SK-N-SH (cell line): ENCODE results near the gene N4BP3. TPM values are rescaled to one million over a fixed set of nuclear protein-coding genes. Genes with fewer than 3 reads are reported as not detected.

Experiments used
- CTCF ChIA-PET: fragments of 300-600, 350-600 bp; formaldehyde crosslinking; extraction: SDS; loops from one replicate; lab custom pipeline; 2021; lab: Yijun Ruan, JAX
- POLR2A ChIA-PET: fragments of 350-600 bp; sonication (Branson Sonifier 250); formaldehyde crosslinking; extraction: SDS; loops from one replicate; lab custom pipeline; 2020; ENCODE audit warnings: antibody characterized with exemption, inconsistent platforms; lab: Yijun Ruan, JAX
- DNase-seq: peaks from one replicate; pipeline ENCODE4 v3.0.0; 2012
- H2AFZ ChIP-seq: fragments of 200-600 bp; sonication (generic); 2 replicates; pipeline ENCODE4 v1.8.1; 2016; ENCODE audit warnings: antibody characterized with exemption, mild to moderate bottlenecking, low read depth
- H3F3A ChIP-seq: fragments of 200-600 bp; sonication (generic); replicated peaks from 2 replicates; pipeline ENCODE3; 2016; ENCODE audit warnings: antibody characterized with exemption, mild to moderate bottlenecking; ENCODE audit not compliant: insufficient read depth
- H3K27ac ChIP-seq, 2 experiments: fragments of 200-500 bp in 1 of 2; fragments of 200-600 bp in 1 of 2; sonication (Bioruptor generic) in 1 of 2; sonication (generic), shearing (Covaris generic) in 1 of 2; 2 replicates each; pipeline versions ENCODE4 v1.5.1 to v1.6.1; 2014 to 2016; ENCODE audit warnings: low read depth in 2 of 2, inconsistent platforms in 1 of 2, low read length in 1 of 2, mild to moderate bottlenecking in 1 of 2, mixed read lengths in 1 of 2
- H3K27me3 ChIP-seq: fragments of 200-600 bp; sonication (generic), shearing (Covaris generic); 2 replicates; pipeline ENCODE4 v1.6.1; 2016; ENCODE audit warnings: mixed run types; ENCODE audit not compliant: insufficient read depth
- H3K36me3 ChIP-seq, 2 experiments: fragments of 200-500 bp in 1 of 2; fragments of 200-600 bp in 1 of 2; sonication (Bioruptor generic) in 1 of 2; sonication (generic) in 1 of 2; replicated peaks in 1 of 2; 2 replicates each; pipeline versions ENCODE3 to v1.5.1; 2014 to 2016; ENCODE audit warnings: low read length in 1 of 2, mild to moderate bottlenecking in 1 of 2; ENCODE audit not compliant: insufficient read depth in 2 of 2, control insufficient read depth in 1 of 2
- H3K4me1 ChIP-seq, 2 experiments: fragments of 200-500 bp in 1 of 2; fragments of 200-600 bp in 1 of 2; sonication (Bioruptor generic) in 1 of 2; sonication (generic), shearing (Covaris generic) in 1 of 2; 2 replicates each; pipeline versions ENCODE4 v1.5.1 to v1.6.1; 2014 to 2016; ENCODE audit warnings: low read depth in 1 of 2, low read length in 1 of 2, mixed run types in 1 of 2; ENCODE audit not compliant: insufficient read depth in 2 of 2, control insufficient read depth in 1 of 2
- H3K4me2 ChIP-seq: fragments of 200-600 bp; sonication (generic), shearing (Covaris generic); 2 replicates; pipeline ENCODE4 v1.6.1; 2017; ENCODE audit warnings: mixed run types
- H3K4me3 ChIP-seq, 2 experiments: fragments of 200-500 bp in 1 of 2; fragments of 200-600 bp in 1 of 2; sonication (Bioruptor generic) in 1 of 2; sonication (generic), shearing (Covaris generic) in 1 of 2; 2 replicates each; pipeline versions ENCODE4 v1.5.1 to v1.8.1; 2014 to 2016; ENCODE audit warnings: low read depth in 2 of 2, inconsistent platforms in 1 of 2, low read length in 1 of 2, mild to moderate bottlenecking in 1 of 2, mixed read lengths in 1 of 2, moderate library complexity in 1 of 2
- H3K79me2 ChIP-seq: fragments of 200-600 bp; sonication (generic); 2 replicates; pipeline ENCODE4 v1.8.1; 2017; ENCODE audit warnings: mild to moderate bottlenecking; ENCODE audit not compliant: insufficient read depth
- H3K9ac ChIP-seq: fragments of 200-600 bp; sonication (generic); 2 replicates; pipeline ENCODE4 v1.6.1; 2017; ENCODE audit warnings: mixed run types
- H3K9me2 ChIP-seq: fragments of 200-600 bp; sonication (generic); 2 replicates; pipeline ENCODE4 v1.6.1; 2017; ENCODE audit warnings: mixed run types
- H3K9me3 ChIP-seq: fragments of 200-600 bp; sonication (generic); 2 replicates; pipeline ENCODE4 v1.6.1; 2017; ENCODE audit warnings: mixed run types, mild to moderate bottlenecking, moderate library complexity
- H4K20me1 ChIP-seq: fragments of 200-600 bp; sonication (generic); 2 replicates; pipeline ENCODE4 v1.6.1; 2017; ENCODE audit warnings: mild to moderate bottlenecking, mixed run types; ENCODE audit not compliant: insufficient read depth
- ELF1 ChIP-seq: IDR thresholded peaks from 2 replicates; pipeline ENCODE4 v1.4.0; 2012
- FOSL2 ChIP-seq: IDR thresholded peaks from 2 replicates; pipeline ENCODE4 v1.4.0; 2012; ENCODE audit warnings: low read depth, mild to moderate bottlenecking, moderate library complexity, borderline replicate concordance
- FOXJ3 ChIP-seq: sonication (generic); formaldehyde crosslinking; IDR thresholded peaks from 2 replicates; pipeline ENCODE4 v1.5.1; 2020; ENCODE audit warnings: mild to moderate bottlenecking, missing genetic modification reagents
- FOXM1 ChIP-seq: IDR thresholded peaks from 2 replicates; pipeline ENCODE4 v1.4.0; 2012; ENCODE audit warnings: low read depth, mild to moderate bottlenecking
- GATA2 ChIP-seq: sonication (generic); formaldehyde crosslinking; IDR thresholded peaks from 2 replicates; pipeline ENCODE4 v1.5.0; 2020; ENCODE audit warnings: mild to moderate bottlenecking, missing genetic modification reagents
- MEF2A ChIP-seq: IDR thresholded peaks from 2 replicates; pipeline ENCODE4 v1.4.0; 2012; ENCODE audit warnings: low read depth, borderline replicate concordance
- MXI1 ChIP-seq: IDR thresholded peaks from 2 replicates; pipeline ENCODE4 v1.6.1; 2012; ENCODE audit warnings: mild to moderate bottlenecking, low read depth, low read length, improper control_type of control experiment
- RCOR1 ChIP-seq: fragments of 150-350 bp; IDR thresholded peaks from 2 replicates; pipeline ENCODE4 v1.6.1; 2017; ENCODE audit warnings: antibody characterized with exemption, low read length
- RFX5 ChIP-seq: IDR thresholded peaks from 2 replicates; pipeline ENCODE4 v1.6.1; 2012; ENCODE audit warnings: mild to moderate bottlenecking, improper control_type of control experiment, low read length
- SMC3 ChIP-seq: IDR thresholded peaks from 2 replicates; pipeline ENCODE4 v1.6.1; 2012; ENCODE audit warnings: low read depth, low read length, improper control_type of control experiment
- TAF1 ChIP-seq: IDR thresholded peaks from 2 replicates; pipeline ENCODE4 v1.6.1; 2012; ENCODE audit warnings: low read depth, mild to moderate bottlenecking, low read length, moderate library complexity, borderline replicate concordance
- TCF12 ChIP-seq: IDR thresholded peaks from 2 replicates; pipeline ENCODE4 v1.4.0; 2012
- YY1 ChIP-seq: IDR thresholded peaks from 2 replicates; pipeline ENCODE4 v1.4.0; 2012; ENCODE audit warnings: low read depth, mild to moderate bottlenecking
- WGBS: methylation state at CpG from one replicate; pipeline ENCODE4 v1.1.6; 2017; ENCODE audit warnings: low lambda C conversion rate; 5-methylcytosine and 5-hydroxymethylcytosine counted together
- polyA plus RNA-seq, 3 experiments: library from polyadenylated mRNA; depleted of rRNA; stranded (reverse); fragments of >200 nt; gene quantifications; 2 replicates each; pipeline ENCODE4 v1.2.3, GENCODE V29; 2012
- TF ChIP-seq, protein P1 (sequence below): IDR thresholded peaks from 2 replicates; pipeline ENCODE4; 2012
- TF ChIP-seq, protein P2 (sequence below): IDR thresholded peaks from 2 replicates; pipeline ENCODE4 v1.4.0; 2012; ENCODE audit warnings: low read depth
- TF ChIP-seq, protein P3 (sequence below): IDR thresholded peaks from 2 replicates; pipeline ENCODE4 v1.6.1; 2012; ENCODE audit warnings: mild to moderate bottlenecking, low read depth, low read length, moderate library complexity
- TF ChIP-seq, protein P4 (sequence below): fragments of 150-350 bp; IDR thresholded peaks from 2 replicates; pipeline ENCODE4 v1.6.1; 2016; ENCODE audit warnings: mild to moderate bottlenecking, low read depth, low read length
- TF ChIP-seq, protein P5 (sequence below): fragments of 150-350 bp; IDR thresholded peaks from 2 replicates; pipeline ENCODE4 v1.6.1; 2017; ENCODE audit warnings: antibody characterized with exemption, low read length, low read depth, borderline replicate concordance
- TF ChIP-seq, protein P6 (sequence below): fragments of 200-600 bp; sonication (generic); IDR thresholded peaks from 2 replicates; pipeline ENCODE4 v1.6.1; 2017; ENCODE audit warnings: antibody characterized with exemption, mild to moderate bottlenecking, moderate library complexity

The N4BP3 gene
- polyA plus RNA-seq, 1 of the 3 experiments (the other 2 are of a cell fraction) = 0.28 TPM

DNA sequence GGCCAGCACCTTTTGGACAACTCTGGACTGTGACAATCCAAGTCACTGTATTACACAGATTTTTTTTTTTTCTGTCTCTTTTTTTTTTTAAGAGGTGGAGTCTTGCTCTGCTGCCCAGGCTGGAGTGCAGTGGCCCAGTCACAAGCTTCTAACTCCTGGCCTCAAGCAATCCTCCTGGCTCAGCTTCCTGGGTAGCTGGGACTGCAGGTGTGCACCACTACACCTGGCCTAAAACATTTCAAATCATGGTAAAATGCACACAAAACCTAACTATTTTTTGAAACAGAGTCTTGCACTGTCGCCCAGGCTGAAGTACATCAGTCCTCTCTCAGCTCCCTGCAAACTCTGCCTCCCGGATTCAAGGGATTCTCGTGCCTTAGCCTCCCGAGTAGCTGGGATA, 7.2 kb upstream of the N4BP3 start (continued):
- TF ChIP-seq, protein P1, sequence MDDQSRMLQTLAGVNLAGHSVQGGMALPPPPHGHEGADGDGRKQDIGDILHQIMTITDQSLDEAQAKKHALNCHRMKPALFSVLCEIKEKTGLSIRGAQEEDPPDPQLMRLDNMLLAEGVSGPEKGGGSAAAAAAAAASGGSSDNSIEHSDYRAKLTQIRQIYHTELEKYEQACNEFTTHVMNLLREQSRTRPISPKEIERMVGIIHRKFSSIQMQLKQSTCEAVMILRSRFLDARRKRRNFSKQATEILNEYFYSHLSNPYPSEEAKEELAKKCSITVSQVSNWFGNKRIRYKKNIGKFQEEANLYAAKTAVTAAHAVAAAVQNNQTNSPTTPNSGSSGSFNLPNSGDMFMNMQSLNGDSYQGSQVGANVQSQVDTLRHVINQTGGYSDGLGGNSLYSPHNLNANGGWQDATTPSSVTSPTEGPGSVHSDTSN = no peak
- no peak for TF ChIP-seq SMC3

DNA sequence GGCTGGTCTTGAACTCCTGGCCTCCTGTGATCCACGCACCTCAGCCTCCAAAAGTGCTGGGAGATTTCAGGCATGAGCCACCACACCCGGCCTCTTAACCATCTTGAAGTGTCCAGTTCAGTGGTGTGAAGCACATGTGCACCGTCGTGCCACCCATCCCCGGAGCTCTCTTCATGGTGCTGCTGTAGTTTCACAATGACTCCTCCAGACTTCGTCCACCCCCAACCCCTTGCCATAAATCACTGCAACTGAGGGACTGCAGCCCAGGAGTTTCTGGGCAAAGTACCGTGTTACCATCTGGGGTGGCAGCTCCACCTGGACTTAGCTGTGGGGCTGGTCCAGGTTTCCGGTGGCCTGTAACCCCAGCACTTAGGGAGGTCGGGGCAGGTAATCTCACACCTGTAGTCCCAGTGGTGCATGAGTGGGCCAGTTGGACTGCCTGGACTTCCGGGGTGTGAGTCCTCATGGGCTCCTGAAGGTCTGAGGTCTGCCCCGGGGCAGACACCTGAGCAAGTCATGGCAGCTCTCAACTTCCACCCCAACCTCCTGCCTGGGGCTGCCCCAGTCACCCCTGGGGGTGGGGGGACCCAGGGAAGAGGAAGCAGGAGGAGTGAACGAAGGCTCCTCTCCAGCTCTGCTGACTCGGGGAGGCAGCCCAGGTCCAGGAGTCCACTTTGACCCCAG, 6.6 kb upstream of the N4BP3 start:
- Histone ChIP-seq H3K27ac (no peak overlapping the region), H3K9ac (no peak overlapping the region), H3K4me3 (no peak overlapping the region), H3K36me3 (no peaks in the 10 kb centered on the region), H4K20me1 (no peaks in the 10 kb centered on the region), H3K79me2 (no peaks in the 10 kb centered on the region)
- 74% methylated on average over 10 of the region's 13 CpGs for WGBS
- POLR2A ChIA-PET = no interaction called here
- TF ChIP-seq ELF1 = no peak
- no peak for TF ChIP-seq FOSL2
- TF ChIP-seq FOXM1 = no peak
- TF ChIP-seq MXI1 = no peak
- TF ChIP-seq, protein P2, sequence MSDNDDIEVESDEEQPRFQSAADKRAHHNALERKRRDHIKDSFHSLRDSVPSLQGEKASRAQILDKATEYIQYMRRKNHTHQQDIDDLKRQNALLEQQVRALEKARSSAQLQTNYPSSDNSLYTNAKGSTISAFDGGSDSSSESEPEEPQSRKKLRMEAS = no peak
- no peak for TF ChIP-seq MEF2A
- TF ChIP-seq YY1 = no peak
- TF ChIP-seq TCF12 = no peak
- TF ChIP-seq RFX5 = no peak
- no peak for TF ChIP-seq TAF1
- no peak for TF ChIP-seq GATA2
- TF ChIP-seq RCOR1 = no peak
- TF ChIP-seq, protein P3, sequence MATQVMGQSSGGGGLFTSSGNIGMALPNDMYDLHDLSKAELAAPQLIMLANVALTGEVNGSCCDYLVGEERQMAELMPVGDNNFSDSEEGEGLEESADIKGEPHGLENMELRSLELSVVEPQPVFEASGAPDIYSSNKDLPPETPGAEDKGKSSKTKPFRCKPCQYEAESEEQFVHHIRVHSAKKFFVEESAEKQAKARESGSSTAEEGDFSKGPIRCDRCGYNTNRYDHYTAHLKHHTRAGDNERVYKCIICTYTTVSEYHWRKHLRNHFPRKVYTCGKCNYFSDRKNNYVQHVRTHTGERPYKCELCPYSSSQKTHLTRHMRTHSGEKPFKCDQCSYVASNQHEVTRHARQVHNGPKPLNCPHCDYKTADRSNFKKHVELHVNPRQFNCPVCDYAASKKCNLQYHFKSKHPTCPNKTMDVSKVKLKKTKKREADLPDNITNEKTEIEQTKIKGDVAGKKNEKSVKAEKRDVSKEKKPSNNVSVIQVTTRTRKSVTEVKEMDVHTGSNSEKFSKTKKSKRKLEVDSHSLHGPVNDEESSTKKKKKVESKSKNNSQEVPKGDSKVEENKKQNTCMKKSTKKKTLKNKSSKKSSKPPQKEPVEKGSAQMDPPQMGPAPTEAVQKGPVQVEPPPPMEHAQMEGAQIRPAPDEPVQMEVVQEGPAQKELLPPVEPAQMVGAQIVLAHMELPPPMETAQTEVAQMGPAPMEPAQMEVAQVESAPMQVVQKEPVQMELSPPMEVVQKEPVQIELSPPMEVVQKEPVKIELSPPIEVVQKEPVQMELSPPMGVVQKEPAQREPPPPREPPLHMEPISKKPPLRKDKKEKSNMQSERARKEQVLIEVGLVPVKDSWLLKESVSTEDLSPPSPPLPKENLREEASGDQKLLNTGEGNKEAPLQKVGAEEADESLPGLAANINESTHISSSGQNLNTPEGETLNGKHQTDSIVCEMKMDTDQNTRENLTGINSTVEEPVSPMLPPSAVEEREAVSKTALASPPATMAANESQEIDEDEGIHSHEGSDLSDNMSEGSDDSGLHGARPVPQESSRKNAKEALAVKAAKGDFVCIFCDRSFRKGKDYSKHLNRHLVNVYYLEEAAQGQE = no peak
- TF ChIP-seq, protein P4, sequence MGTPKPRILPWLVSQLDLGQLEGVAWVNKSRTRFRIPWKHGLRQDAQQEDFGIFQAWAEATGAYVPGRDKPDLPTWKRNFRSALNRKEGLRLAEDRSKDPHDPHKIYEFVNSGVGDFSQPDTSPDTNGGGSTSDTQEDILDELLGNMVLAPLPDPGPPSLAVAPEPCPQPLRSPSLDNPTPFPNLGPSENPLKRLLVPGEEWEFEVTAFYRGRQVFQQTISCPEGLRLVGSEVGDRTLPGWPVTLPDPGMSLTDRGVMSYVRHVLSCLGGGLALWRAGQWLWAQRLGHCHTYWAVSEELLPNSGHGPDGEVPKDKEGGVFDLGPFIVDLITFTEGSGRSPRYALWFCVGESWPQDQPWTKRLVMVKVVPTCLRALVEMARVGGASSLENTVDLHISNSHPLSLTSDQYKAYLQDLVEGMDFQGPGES = no peak
- TF ChIP-seq, protein P5, sequence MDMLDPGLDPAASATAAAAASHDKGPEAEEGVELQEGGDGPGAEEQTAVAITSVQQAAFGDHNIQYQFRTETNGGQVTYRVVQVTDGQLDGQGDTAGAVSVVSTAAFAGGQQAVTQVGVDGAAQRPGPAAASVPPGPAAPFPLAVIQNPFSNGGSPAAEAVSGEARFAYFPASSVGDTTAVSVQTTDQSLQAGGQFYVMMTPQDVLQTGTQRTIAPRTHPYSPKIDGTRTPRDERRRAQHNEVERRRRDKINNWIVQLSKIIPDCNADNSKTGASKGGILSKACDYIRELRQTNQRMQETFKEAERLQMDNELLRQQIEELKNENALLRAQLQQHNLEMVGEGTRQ = no peak
- no peak for TF ChIP-seq SMC3
- no peak for TF ChIP-seq FOXJ3 (CRISPR knock-in tag)
- TF ChIP-seq, protein P6, sequence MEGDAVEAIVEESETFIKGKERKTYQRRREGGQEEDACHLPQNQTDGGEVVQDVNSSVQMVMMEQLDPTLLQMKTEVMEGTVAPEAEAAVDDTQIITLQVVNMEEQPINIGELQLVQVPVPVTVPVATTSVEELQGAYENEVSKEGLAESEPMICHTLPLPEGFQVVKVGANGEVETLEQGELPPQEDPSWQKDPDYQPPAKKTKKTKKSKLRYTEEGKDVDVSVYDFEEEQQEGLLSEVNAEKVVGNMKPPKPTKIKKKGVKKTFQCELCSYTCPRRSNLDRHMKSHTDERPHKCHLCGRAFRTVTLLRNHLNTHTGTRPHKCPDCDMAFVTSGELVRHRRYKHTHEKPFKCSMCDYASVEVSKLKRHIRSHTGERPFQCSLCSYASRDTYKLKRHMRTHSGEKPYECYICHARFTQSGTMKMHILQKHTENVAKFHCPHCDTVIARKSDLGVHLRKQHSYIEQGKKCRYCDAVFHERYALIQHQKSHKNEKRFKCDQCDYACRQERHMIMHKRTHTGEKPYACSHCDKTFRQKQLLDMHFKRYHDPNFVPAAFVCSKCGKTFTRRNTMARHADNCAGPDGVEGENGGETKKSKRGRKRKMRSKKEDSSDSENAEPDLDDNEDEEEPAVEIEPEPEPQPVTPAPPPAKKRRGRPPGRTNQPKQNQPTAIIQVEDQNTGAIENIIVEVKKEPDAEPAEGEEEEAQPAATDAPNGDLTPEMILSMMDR = no peak
- TF ChIP-seq, all 33 proteins: peak for 0
- H2AFZ ChIP-seq = no peak overlapping the region
- no peaks in the 10 kb centered on the region for H3K9me2 ChIP-seq
- H3K4me2 ChIP-seq = no peak overlapping the region
- peaks cover 0 to 17% of the 10 kb centered on the region in 2 experiments; a peak in 1 of 4 replicates for H3K4me1 ChIP-seq
- CTCF ChIA-PET = interaction anchor here (1.4 to 4.4 kb wide), 4 partner anchors 10 to 39 kb away, joined by 3 to 38 read pairs (median 12); no protein-coding TSS in a partner anchor
- DNase-seq = no peak
- no peaks in the 10 kb centered on the region for H3F3A ChIP-seq
- no peaks in the 10 kb centered on the region for H3K27me3 ChIP-seq
- H3K9me3 ChIP-seq = no peaks in the 10 kb centered on the region
